HepG2 (cell line): ENCODE results near the gene CALU. TPM values are rescaled to one million over a fixed set of nuclear protein-coding genes. Genes with fewer than 3 reads are reported as not detected.

Experiments
- ATAC-seq: fragments of 200-7000 bp; cut with Tn5 transposase; 3 replicates; pipeline ENCODE4 v1.9.1; 2020; ENCODE audit warnings: mild to moderate bottlenecking, moderate library complexity
- BruUV-seq: library from RNA; stranded (reverse); fragments of 400-500 nt; replicated peaks from 2 replicates; lab custom pipeline; 2021; lab: Mats Ljungman, UMichigan
- CTCF ChIA-PET: fragments of 300-600 bp; formaldehyde crosslinking; extraction: SDS; loops from one replicate; lab custom pipeline; 2021; ENCODE audit warnings: low total read pairs, inconsistent platforms, low intra/inter-chr PET ratio; lab: Yijun Ruan, JAX
- POLR2A ChIA-PET: fragments of 350-600 bp; sonication (Branson Sonifier 250); formaldehyde crosslinking; loops from one replicate; lab custom pipeline; 2020; ENCODE audit warnings: antibody characterized with exemption, inconsistent platforms; lab: Yijun Ruan, JAX
- DNase-seq: peaks from one replicate; pipeline ENCODE4 v3.0.0-alpha.2; 2015; ENCODE audit warnings: low spot score
- FAIRE-seq: peaks from 3 replicates; lab custom pipeline; 2011; peaks lifted over from hg19 to GRCh38; lab: Jason Lieb, UNC
- H2AFZ ChIP-seq: one replicate; pipeline ENCODE4 v1.6.1; 2011; ENCODE audit warnings: low read length, inconsistent platforms
- H3K27ac ChIP-seq: fragments of 300-600 bp; 3 replicates; pipeline ENCODE4 v1.8.0; 2011; ENCODE audit warnings: mixed run types, mild to moderate bottlenecking, mixed read lengths, low read length, inconsistent platforms; ENCODE audit not compliant: insufficient read depth; ENCODE audit errors: extremely low read length
- H3K27me3 ChIP-seq, 2 experiments: fragments of 200-600 bp in 1 of 2; 2 replicates in 1 of 2; 3 replicates in 1 of 2; pipeline versions ENCODE4 v1.6.0 to v1.8.0; 2011; ENCODE audit warnings: low read length in 2 of 2, mild to moderate bottlenecking in 2 of 2, moderate library complexity in 2 of 2, inconsistent platforms in 1 of 2; ENCODE audit not compliant: insufficient read depth in 2 of 2, control insufficient read depth in 1 of 2
- H3K36me3 ChIP-seq, 2 experiments: fragments of 200-600 bp in 1 of 2; replicated peaks in 1 of 2; 2 replicates in 1 of 2; 3 replicates in 1 of 2; pipeline versions ENCODE4 v1.5.1 to v1.8.0; 2011; ENCODE audit warnings: low read length in 2 of 2, inconsistent platforms in 1 of 2; ENCODE audit not compliant: insufficient read depth in 2 of 2, control insufficient read depth in 1 of 2
- H3K4me1 ChIP-seq: 2 replicates; pipeline ENCODE4 v1.5.1; 2012; ENCODE audit warnings: low read length, inconsistent platforms; ENCODE audit not compliant: insufficient read depth
- H3K4me2 ChIP-seq: 2 replicates; pipeline ENCODE4 v1.6.0; 2011; ENCODE audit warnings: low read depth, low read length, inconsistent platforms
- H3K4me3 ChIP-seq, 3 experiments: fragments of 200-600 bp in 1 of 3; sonication (generic), shearing (Covaris generic) in 1 of 3; replicated peaks in 1 of 3; 2 replicates each; pipeline ENCODE4 v1.5.1; 2011 to 2016; ENCODE audit warnings: low read length in 3 of 3, inconsistent platforms in 2 of 3, low read depth in 2 of 3, mild to moderate bottlenecking in 2 of 3, control low read depth in 1 of 3, mixed read lengths in 1 of 3; ENCODE audit not compliant: insufficient read depth in 1 of 3
- H3K79me2 ChIP-seq: one replicate; pipeline ENCODE4 v1.6.1; 2011; ENCODE audit warnings: low read length, inconsistent platforms; ENCODE audit not compliant: insufficient read depth
- H3K9ac ChIP-seq: 2 replicates; pipeline ENCODE4 v1.6.0; 2011; ENCODE audit warnings: mild to moderate bottlenecking, low read depth, low read length, inconsistent platforms; ENCODE audit not compliant: insufficient read depth
- H3K9me3 ChIP-seq: 2 replicates; pipeline ENCODE4 v1.5.1; 2012; ENCODE audit warnings: mild to moderate bottlenecking, low read length
- H4K20me1 ChIP-seq: 2 replicates; pipeline ENCODE4 v1.6.0; 2011; ENCODE audit warnings: inconsistent platforms, mild to moderate bottlenecking, low read length, moderate library complexity; ENCODE audit not compliant: insufficient read depth
- CREB3 ChIP-seq: sonication (generic); formaldehyde crosslinking; IDR thresholded peaks from 2 replicates; pipeline ENCODE4 v1.5.0; 2020; ENCODE audit warnings: missing genetic modification reagents
- DR1 ChIP-seq: sonication (generic); formaldehyde crosslinking; IDR thresholded peaks from 2 replicates; pipeline ENCODE4 v1.8.0; 2021; ENCODE audit warnings: mild to moderate bottlenecking, missing genetic modification reagents, inconsistent platforms
- KLF15 ChIP-seq: sonication (generic); formaldehyde crosslinking; IDR thresholded peaks from 2 replicates; pipeline ENCODE4 v1.8.1; 2023; ENCODE audit warnings: borderline replicate concordance, mild to moderate bottlenecking, inconsistent platforms, missing genetic modification reagents, mixed read lengths
- MNT ChIP-seq: fragments of 450-650 bp; IDR thresholded peaks from 2 replicates; pipeline ENCODE4 v1.6.1; 2016
- MTA1 ChIP-seq: sonication (generic); formaldehyde crosslinking; IDR thresholded peaks from 2 replicates; pipeline ENCODE4 v1.4.0; 2020; ENCODE audit warnings: missing genetic modification reagents, mild to moderate bottlenecking, borderline replicate concordance
- MYPOP ChIP-seq: sonication (generic); formaldehyde crosslinking; IDR thresholded peaks from 2 replicates; pipeline ENCODE4 v1.8.1; 2023; ENCODE audit warnings: mild to moderate bottlenecking, moderate library complexity, missing genetic modification reagents
- REPIN1 ChIP-seq: sonication (generic); formaldehyde crosslinking; IDR thresholded peaks from 2 replicates; pipeline ENCODE4 v1.8.0; 2022; ENCODE audit warnings: missing genetic modification reagents, low read depth, mild to moderate bottlenecking, borderline replicate concordance
- SALL1 ChIP-seq: sonication (generic); formaldehyde crosslinking; IDR thresholded peaks from 2 replicates; pipeline ENCODE4 v1.8.0; 2022; ENCODE audit warnings: mild to moderate bottlenecking, missing genetic modification reagents
- SMAD3 ChIP-seq: sonication (generic); formaldehyde crosslinking; IDR thresholded peaks from 2 replicates; pipeline ENCODE4 v1.4.0; 2020; ENCODE audit warnings: missing genetic modification reagents
- SNAPC5 ChIP-seq: sonication (generic); formaldehyde crosslinking; IDR thresholded peaks from 2 replicates; pipeline ENCODE4 v1.8.1; 2023; ENCODE audit warnings: mild to moderate bottlenecking, missing genetic modification reagents, borderline replicate concordance
- ZNF567 ChIP-seq: sonication (generic); formaldehyde crosslinking; IDR thresholded peaks from 2 replicates; pipeline ENCODE4 v1.8.1; 2023; ENCODE audit warnings: mild to moderate bottlenecking, missing genetic modification reagents, borderline replicate concordance
- ZNF687 ChIP-seq: sonication (generic); formaldehyde crosslinking; IDR thresholded peaks from 2 replicates; pipeline ENCODE4 v1.5.1; 2020; ENCODE audit warnings: mild to moderate bottlenecking, missing genetic modification reagents, moderate library complexity
- ZNF770 ChIP-seq: sonication (generic); formaldehyde crosslinking; IDR thresholded peaks from 2 replicates; pipeline ENCODE4 v1.5.0; 2020; ENCODE audit warnings: mild to moderate bottlenecking, missing genetic modification reagents
- WGBS: methylation state at CpG from one replicate; pipeline ENCODE4 v1.1.6; 2017; ENCODE audit warnings: low lambda C conversion rate; 5-methylcytosine and 5-hydroxymethylcytosine counted together
- in situ Hi-C: cut with HindIII; loops from 2 replicates; pipeline ENCODE4 v1.10.0; 2017; ENCODE audit warnings: low pct_unique_long_range_greater_than_20kb; ENCODE audit not compliant: extremely low pct_ligation_motif_present
- intact Hi-C: fragments of 100-400 bp; cut with micrococcal nuclease; formaldehyde crosslinking; loops from one replicate; pipeline ENCODE4 v1.10.0; 2022; ENCODE audit not compliant: unreplicated experiment
- polyA plus RNA-seq, 8 experiments: library from polyadenylated mRNA; depleted of rRNA in 3 of 8; stranded (reverse) in 7 of 8; unstranded in 1 of 8; fragments of >200 nt; fragmentation: Illumina TruSeq in 4 of 8; extraction: Trizol in 4 of 8; gene quantifications; 2 replicates each; pipeline versions ENCODE4 v1.2.1 to v1.2.3, GENCODE V29; 2011 to 2016; ENCODE audit warnings: low read depth in 4 of 8, missing spikeins in 1 of 8, mixed read lengths in 1 of 8; ENCODE audit not compliant: insufficient read depth in 1 of 8
- total RNA-seq, 5 experiments: library from RNA; depleted of rRNA; stranded (reverse); fragments of >200 nt; fragmentation: Illumina TruSeq; extraction: Trizol; gene quantifications; 2 replicates each; pipeline ENCODE4 v1.2.3, GENCODE V29; 2016; ENCODE audit warnings: low read depth in 1 of 5

The CALU gene
- total and polyA plus RNA-seq, 2 of the 13 experiments (the other 11 are each of a cell fraction or from before 2014, with no cell fraction given) = 198 to 252 TPM

- H3K4me3 ChIP-seq = no peak overlapping the region
- H3K79me2 ChIP-seq = no peaks in the 10 kb centered on the region
- DNase-seq (no peak), FAIRE-seq (no peak), ATAC-seq (peak; percentile 38; the same call in 2 of the 3 replicates)
- no peaks in the 10 kb centered on the region for H3K9me3 ChIP-seq
- no peak overlapping the region for H3K27ac ChIP-seq
- 30% methylated on average over 10 of the region's 19 CpGs for WGBS
- in situ Hi-C loops = no loop called here
- H2AFZ ChIP-seq = no peak overlapping the region
- ChIA-PET CTCF (no interaction called here), POLR2A (no interaction called here)
- no peak overlapping the region for H3K4me2 ChIP-seq
- H4K20me1 ChIP-seq = no peaks in the 10 kb centered on the region
- no peak overlapping the region for H3K9ac ChIP-seq
- H3K36me3 ChIP-seq = no peaks in the 10 kb centered on the region
- BruUV-seq = no TSS peak
- intact Hi-C loops = no loop called here
- H3K4me1 ChIP-seq = no peaks in the 10 kb centered on the region
- peaks cover 2 to 31% of the 10 kb centered on the region in 2 experiments; a peak in 2 of 5 replicates for H3K27me3 ChIP-seq
- no peak for TF ChIP-seq CREB3 (CRISPR knock-in tag)
- 0 out of 2 replicates have a peak, but pooled peaks have one; percentile 15 for TF ChIP-seq MNT
- TF ChIP-seq ZNF687 (CRISPR knock-in tag) = peak; percentile 38
- TF ChIP-seq ZNF770 = peak; percentile 63; the same call in 1 of the 2 replicates
- TF ChIP-seq REPIN1 = no peak
- no peak for TF ChIP-seq SMAD3
- TF ChIP-seq DR1 (CRISPR knock-in tag) = no peak
- no peak for TF ChIP-seq KLF15
- no peak for TF ChIP-seq MTA1 (CRISPR knock-in tag)
- TF ChIP-seq MYPOP (CRISPR knock-in tag) = no peak
- no peak for TF ChIP-seq SNAPC5
- 0 out of 2 replicates have a peak, but pooled peaks have one; percentile 12 for TF ChIP-seq SALL1 (CRISPR knock-in tag)
- no peak for TF ChIP-seq ZNF567
Observed at GRCh38 chr7:128693373-128694015, 45.7 kb upstream of the CALU start.
